Measurements from ENCODE around the gene GLRX.

GRCh38 chr5:95845391-95845790 is 22.9 kb upstream of the GLRX start:
- TF ChIP-seq CTCF (conservative IDR thresholded peaks at IDR 0.05; ENCODE audit: low read depth, low read length) (no peak), EZH2 (IDR thresholded peaks at IDR 0.05; ENCODE audit: borderline replicate concordance, low read depth, low read length, poor library complexity, severe bottlenecking) (no peak)

Measured in A673 (cell line).